Choroid plexus epithelial cell (primary cell): ENCODE results near the gene SACS.

ENCODE experiments used
- DNase-seq: peaks from one replicate; pipeline ENCODE4 v3.0.0-alpha.2; 2010; ENCODE audit warnings: low read depth
- H3K4me3 ChIP-seq: 2 replicates; pipeline ENCODE4 v1.5.1; 2011; ENCODE audit warnings: low read depth, mild to moderate bottlenecking, control low read depth, low read length, moderate library complexity
- TF ChIP-seq, protein P1 (sequence below): conservative IDR thresholded peaks from 2 replicates; pipeline ENCODE4 v1.5.1; 2011; ENCODE audit warnings: low read depth, mild to moderate bottlenecking, control low read depth, inconsistent platforms, low read length, moderate library complexity

SACS gene

DNA sequence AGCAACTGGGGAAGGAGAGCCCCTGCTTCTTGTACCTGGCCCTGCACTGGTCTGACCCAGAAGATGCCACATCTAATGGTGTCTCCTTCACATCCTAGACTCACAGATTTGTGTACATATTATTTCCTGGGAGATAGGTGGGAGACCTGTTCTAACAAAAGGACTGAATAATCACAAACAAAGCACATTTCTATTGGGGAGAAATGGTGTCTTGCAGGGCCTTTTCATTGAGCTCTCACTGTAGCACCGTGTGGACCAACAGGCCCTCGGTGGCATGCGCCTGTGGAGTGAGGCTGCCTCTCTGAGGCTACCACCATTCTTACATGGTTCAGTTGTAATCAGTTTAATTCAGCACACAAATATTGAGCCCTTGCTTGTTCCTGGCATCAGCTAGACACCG lies 989 bp upstream of the SACS start:
- no peak overlapping the region for H3K4me3 ChIP-seq
- TF ChIP-seq, protein P1, sequence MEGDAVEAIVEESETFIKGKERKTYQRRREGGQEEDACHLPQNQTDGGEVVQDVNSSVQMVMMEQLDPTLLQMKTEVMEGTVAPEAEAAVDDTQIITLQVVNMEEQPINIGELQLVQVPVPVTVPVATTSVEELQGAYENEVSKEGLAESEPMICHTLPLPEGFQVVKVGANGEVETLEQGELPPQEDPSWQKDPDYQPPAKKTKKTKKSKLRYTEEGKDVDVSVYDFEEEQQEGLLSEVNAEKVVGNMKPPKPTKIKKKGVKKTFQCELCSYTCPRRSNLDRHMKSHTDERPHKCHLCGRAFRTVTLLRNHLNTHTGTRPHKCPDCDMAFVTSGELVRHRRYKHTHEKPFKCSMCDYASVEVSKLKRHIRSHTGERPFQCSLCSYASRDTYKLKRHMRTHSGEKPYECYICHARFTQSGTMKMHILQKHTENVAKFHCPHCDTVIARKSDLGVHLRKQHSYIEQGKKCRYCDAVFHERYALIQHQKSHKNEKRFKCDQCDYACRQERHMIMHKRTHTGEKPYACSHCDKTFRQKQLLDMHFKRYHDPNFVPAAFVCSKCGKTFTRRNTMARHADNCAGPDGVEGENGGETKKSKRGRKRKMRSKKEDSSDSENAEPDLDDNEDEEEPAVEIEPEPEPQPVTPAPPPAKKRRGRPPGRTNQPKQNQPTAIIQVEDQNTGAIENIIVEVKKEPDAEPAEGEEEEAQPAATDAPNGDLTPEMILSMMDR: no peak
- no peak for DNase-seq

DNA sequence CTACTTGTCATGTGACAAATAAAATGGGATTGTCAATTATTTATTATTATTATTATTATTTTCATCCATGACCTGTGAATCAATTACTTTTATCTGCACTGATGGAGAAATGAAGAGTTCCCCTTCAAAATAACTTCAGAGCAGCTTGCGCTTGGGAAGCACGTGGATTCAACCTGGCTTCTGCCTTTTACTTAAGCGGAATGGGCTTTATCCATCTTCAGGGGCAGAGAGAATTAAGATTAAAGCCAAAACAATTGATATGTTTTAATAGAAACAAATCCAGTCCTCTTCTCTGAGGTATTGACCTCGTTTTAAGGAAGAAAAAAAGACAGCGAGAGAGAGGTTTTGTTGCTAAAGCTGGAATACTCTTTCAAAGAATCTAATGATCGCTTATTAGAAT lies 876 bp downstream of the SACS start:
- H3K4me3 ChIP-seq: no peak overlapping the region
- no peak for DNase-seq

DNA sequence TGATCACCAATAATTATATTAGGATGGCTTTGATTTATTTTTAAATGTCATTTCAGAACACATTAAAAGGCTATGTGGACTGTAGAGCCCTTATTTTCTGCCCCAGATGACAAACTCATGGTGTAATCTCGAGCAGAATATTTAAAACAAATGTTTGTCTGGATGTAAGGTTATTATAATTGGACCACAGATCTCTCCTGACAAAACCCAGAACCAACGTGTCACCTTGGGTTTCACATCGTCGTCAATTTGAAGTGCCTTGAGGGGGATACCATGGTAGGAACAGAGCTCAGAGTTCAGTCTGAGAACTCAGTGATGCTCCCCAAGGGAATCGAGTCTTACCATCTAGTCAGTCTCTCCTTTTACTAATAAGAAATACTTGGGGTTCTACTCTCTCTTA lies 2.8 kb downstream of the SACS start:
- TF ChIP-seq, protein P1: no peak
- H3K4me3 ChIP-seq: no peak overlapping the region
- DNase-seq: no peak

More for the DNA sequence above, 876 bp downstream of the SACS start:
- TF ChIP-seq, protein P1: no peak

DNA sequence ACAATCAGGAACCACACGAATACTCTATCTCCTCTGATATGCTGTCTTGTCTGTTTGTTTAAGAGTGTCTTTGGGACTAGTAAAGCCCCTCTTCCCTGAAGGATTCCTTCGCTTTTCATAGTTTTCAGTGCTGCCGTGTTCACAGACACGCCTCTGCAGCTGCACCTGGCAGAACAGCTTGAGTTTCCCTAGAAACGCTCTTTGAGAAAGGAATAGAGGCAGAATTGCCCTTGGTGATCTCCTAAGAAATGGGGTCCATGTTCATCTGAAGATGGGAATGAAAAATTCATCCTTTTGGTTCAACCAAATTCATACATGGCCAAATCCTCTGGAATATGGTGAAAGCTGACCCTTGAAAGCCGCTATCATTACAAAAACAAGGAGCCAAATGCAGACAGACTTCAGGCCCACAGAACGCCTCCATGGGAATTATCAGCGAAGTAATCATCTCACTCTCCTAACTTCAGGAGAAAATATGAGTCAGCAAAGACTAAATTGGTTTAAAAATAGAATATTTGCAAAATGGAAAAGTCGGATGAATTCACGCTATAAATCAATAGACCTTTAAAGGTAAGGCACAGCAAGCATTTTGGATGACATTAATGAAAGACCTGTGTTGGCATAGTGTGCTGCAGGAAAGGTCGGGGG lies 5.5 kb downstream of the SACS start:
- TF ChIP-seq, protein P1: no peak
- peak; percentile 30 for DNase-seq
- no peak overlapping the region for H3K4me3 ChIP-seq

DNA sequence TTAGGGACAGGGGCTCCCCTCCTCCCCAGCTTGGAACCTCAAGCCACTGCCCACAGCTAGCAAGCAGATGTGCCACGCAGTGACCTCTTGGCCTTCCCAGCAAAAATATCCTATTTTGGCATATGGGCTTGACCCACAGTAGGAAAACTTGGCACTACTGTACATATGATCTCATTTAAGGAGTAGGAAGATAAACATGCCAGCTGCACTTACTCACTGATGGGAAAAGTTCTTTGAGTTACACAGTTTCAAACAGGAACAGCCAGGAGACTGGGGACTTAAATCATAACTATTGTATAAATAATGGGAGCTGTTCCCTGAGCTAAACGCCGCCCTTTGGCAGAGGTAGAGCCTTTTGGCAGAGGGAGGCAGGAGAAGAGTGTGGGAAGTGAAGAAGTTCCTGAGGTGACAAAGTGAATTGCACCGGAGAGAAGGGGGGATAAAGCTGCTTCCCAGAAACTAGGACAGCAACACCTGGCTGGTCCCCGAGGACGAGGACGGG lies 6.1 kb downstream of the SACS start:
- DNase-seq: peak; percentile 72

DNA sequence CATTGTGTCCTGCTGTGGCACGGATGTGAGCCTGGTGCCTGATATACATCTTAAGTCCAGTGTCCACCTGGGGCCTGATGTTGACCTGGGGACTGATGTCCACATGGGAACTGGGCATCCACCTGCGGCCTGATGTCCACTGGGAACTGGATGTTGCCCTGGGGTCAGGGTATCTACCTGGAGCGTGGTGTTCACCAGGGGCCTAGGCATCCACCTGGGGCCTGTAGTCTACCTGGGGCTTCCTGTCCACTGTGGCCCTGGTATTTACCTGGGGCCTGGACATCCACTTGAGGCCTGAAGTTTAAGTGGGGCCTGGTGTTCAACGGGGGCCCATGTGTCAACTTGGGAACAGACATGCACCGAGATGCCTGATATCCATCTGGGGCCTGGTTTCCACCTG lies 11.9 kb downstream of the SACS start:
- DNase-seq: no peak
- TF ChIP-seq, protein P1: no peak
- no peak overlapping the region for H3K4me3 ChIP-seq

More for the DNA sequence above, 6.1 kb downstream of the SACS start:
- TF ChIP-seq, protein P1: no peak
- H3K4me3 ChIP-seq: no peak overlapping the region
